ENCODE measurements around the gene PCSK1N.
"Not testable (repeated sequence)": the region's sequence is repeated elsewhere in the genome, so short reads cannot be mapped to it uniquely, and the experiment has no call there.

DNA sequence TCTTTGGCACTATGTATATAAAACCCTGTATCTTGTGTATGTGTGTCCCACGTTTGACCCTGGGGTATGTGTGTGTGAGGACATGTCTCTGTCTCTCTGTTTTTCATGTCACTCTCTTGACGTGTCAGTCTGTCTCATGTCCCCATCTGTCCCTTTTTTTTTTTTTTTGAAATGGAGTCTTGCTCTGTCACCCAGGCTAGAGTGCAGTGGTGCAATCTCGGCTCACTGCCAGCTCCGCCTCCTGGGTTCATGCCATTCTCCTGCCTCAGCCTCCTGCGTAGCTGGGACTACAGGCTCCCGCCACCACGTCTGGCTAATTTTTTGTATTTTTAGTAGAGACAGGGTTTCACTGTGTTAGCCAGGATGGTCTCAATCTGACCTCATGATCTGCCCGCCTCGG, 16.0 kb downstream of the PCSK1N start:
- TF ChIP-seq, protein P1, sequence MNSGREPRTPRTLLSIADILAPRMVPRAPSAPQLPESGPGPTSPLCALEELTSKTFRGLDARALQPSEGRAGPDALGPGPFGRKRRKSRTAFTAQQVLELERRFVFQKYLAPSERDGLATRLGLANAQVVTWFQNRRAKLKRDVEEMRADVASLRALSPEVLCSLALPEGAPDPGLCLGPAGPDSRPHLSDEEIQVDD (CRISPR knock-in tag; IDR thresholded peaks at IDR 0.05; ENCODE audit: borderline replicate concordance) = not testable (repeated sequence)
- TF ChIP-seq, protein P2, sequence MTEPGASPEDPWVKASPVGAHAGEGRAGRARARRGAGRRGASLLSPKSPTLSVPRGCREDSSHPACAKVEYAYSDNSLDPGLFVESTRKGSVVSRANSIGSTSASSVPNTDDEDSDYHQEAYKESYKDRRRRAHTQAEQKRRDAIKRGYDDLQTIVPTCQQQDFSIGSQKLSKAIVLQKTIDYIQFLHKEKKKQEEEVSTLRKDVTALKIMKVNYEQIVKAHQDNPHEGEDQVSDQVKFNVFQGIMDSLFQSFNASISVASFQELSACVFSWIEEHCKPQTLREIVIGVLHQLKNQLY (CRISPR knock-in tag; IDR thresholded peaks at IDR 0.05) = not testable (repeated sequence)
- not testable (repeated sequence) for TF ChIP-seq KDM5A (IDR thresholded peaks at IDR 0.05; ENCODE audit: borderline replicate concordance, low read length); ZBTB43 (CRISPR knock-in tag; conservative IDR thresholded peaks at IDR 0.05); PPARG (CRISPR knock-in tag; conservative IDR thresholded peaks at IDR 0.05); SMARCC2 (IDR thresholded peaks at IDR 0.05)
